ENCODE results near the gene FN1.
A peak's percentile ranks its signal among the peaks of the same experiment; 100 is the strongest.

FN1 gene

GRCh38 chr2:215437614-215438013, 1.7 kb upstream of the FN1 start:
- peak overlapping the region; percentile 62 for H3K4me3 ChIP-seq (ENCODE audit: low read depth, low read length)
- CTCF ChIA-PET, result interaction anchor here (0.9 to 3.0 kb wide), 3 partner anchors 17 to 483 kb away, joined by 3 to 13 read pairs (median 3); no protein-coding TSS in a partner anchor

GRCh38 chr2:215436705-215437565, 1.1 kb upstream of the FN1 start:
- ChIA-PET CTCF (interaction anchor here (1.1 to 3.0 kb wide), 2 partner anchors 17 to 484 kb away, joined by 3 to 13 read pairs; no protein-coding TSS in a partner anchor), POLR2A (interaction anchor here (0.6 to 2.0 kb wide), 25 partner anchors 9 to 1256 kb away, joined by 3 to 14 read pairs (median 3); no protein-coding TSS in a partner anchor)
- DNase-seq (ENCODE audit: low read depth, low spot score), result no peak
- TF ChIP-seq CTCF (IDR thresholded peaks at IDR 0.05; ENCODE audit: insufficient read depth, low read length, missing control alignments), result no peak
- peak overlapping the region; percentile 62 for H3K4me3 ChIP-seq (ENCODE audit: low read depth, low read length)

More at GRCh38 chr2:215437614-215438013, 1.7 kb upstream of the FN1 start:
- no peak for DNase-seq (ENCODE audit: low read depth, low spot score)
- POLR2A ChIA-PET, result interaction anchor here (0.7 to 2.0 kb wide), 6 partner anchors 24 to 1256 kb away, joined by 3 to 14 read pairs (median 6); no protein-coding TSS in a partner anchor
- no peak for TF ChIP-seq CTCF (IDR thresholded peaks at IDR 0.05; ENCODE audit: insufficient read depth, low read length, missing control alignments)

GRCh38 chr2:215435280-215435869, 493 bp downstream of the FN1 start:
- no peak for DNase-seq (ENCODE audit: low read depth, low spot score)
- TF ChIP-seq CTCF (IDR thresholded peaks at IDR 0.05; ENCODE audit: insufficient read depth, low read length, missing control alignments), result no peak
- H3K4me3 ChIP-seq (ENCODE audit: low read depth, low read length), result peak overlapping the region; percentile 91
- CTCF ChIA-PET, result no interaction called here
- POLR2A ChIA-PET, result interaction anchor here (0.6 to 1.4 kb wide), 9 partner anchors 93 to 483 kb away, joined by 3 to 12 read pairs (median 4); no protein-coding TSS in a partner anchor

- DNase-seq (ENCODE audit: low read depth, low spot score), result no peak
- POLR2A ChIA-PET, result interaction anchor here (0.6 to 3.7 kb wide), 20 partner anchors 10 to 484 kb away, joined by 3 to 32 read pairs (median 4); no protein-coding TSS in a partner anchor
- CTCF ChIA-PET, result interaction anchor here (2.0 kb wide), 1 partner anchor 486 kb away, joined by 13 read pairs; no protein-coding TSS in a partner anchor
- TF ChIP-seq CTCF (IDR thresholded peaks at IDR 0.05; ENCODE audit: insufficient read depth, low read length, missing control alignments), result no peak
- peak overlapping the region; percentile 91 for H3K4me3 ChIP-seq (ENCODE audit: low read depth, low read length)
Measured at GRCh38 chr2:215434447-215435279, 1.2 kb downstream of the FN1 start.

GRCh38 chr2:215432759-215433594, 2.9 kb downstream of the FN1 start:
- H3K4me3 ChIP-seq (ENCODE audit: low read depth, low read length), result peak overlapping the region; percentile 91
- no peak for DNase-seq (ENCODE audit: low read depth, low spot score)
- no peak for TF ChIP-seq CTCF (IDR thresholded peaks at IDR 0.05; ENCODE audit: insufficient read depth, low read length, missing control alignments)
- POLR2A ChIA-PET, result interaction anchor here (0.6 to 3.7 kb wide), 27 partner anchors 8 to 485 kb away, joined by 3 to 32 read pairs (median 3); no protein-coding TSS in a partner anchor
- CTCF ChIA-PET, result interaction anchor here (2.0 kb wide), 1 partner anchor 487 kb away, joined by 13 read pairs; no protein-coding TSS in a partner anchor

Measured in AG04449 (cell line).